ENCODE results near the gene CNOT2.

DNA sequence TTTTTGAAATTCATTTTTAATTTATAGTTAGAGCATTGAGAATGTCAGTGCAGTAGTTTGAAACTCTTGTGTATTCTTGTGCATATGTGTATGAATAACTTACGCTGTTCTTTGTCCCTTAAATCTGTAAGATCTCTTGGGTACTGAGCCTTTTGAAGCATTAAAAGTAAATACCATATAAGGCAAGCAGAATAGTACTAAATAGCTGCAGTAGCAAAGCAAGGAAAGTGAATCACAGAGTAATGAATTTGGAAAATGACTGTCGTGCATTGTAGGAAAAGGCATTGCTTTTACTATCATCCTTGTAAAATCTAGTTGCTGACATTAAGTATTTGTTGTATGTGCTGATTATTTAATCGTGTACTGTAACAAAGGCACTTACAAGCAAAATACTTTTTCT is 12.1 kb downstream of the CNOT2 start:
- TF ChIP-seq, protein P1, sequence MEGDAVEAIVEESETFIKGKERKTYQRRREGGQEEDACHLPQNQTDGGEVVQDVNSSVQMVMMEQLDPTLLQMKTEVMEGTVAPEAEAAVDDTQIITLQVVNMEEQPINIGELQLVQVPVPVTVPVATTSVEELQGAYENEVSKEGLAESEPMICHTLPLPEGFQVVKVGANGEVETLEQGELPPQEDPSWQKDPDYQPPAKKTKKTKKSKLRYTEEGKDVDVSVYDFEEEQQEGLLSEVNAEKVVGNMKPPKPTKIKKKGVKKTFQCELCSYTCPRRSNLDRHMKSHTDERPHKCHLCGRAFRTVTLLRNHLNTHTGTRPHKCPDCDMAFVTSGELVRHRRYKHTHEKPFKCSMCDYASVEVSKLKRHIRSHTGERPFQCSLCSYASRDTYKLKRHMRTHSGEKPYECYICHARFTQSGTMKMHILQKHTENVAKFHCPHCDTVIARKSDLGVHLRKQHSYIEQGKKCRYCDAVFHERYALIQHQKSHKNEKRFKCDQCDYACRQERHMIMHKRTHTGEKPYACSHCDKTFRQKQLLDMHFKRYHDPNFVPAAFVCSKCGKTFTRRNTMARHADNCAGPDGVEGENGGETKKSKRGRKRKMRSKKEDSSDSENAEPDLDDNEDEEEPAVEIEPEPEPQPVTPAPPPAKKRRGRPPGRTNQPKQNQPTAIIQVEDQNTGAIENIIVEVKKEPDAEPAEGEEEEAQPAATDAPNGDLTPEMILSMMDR (IDR thresholded peaks at IDR 0.05; ENCODE audit: insufficient read depth, low read length), result no peak
- TF ChIP-seq POLR2AphosphoS5 (IDR thresholded peaks at IDR 0.05; ENCODE audit: low read depth), result no peak
- TF ChIP-seq, protein P2, sequence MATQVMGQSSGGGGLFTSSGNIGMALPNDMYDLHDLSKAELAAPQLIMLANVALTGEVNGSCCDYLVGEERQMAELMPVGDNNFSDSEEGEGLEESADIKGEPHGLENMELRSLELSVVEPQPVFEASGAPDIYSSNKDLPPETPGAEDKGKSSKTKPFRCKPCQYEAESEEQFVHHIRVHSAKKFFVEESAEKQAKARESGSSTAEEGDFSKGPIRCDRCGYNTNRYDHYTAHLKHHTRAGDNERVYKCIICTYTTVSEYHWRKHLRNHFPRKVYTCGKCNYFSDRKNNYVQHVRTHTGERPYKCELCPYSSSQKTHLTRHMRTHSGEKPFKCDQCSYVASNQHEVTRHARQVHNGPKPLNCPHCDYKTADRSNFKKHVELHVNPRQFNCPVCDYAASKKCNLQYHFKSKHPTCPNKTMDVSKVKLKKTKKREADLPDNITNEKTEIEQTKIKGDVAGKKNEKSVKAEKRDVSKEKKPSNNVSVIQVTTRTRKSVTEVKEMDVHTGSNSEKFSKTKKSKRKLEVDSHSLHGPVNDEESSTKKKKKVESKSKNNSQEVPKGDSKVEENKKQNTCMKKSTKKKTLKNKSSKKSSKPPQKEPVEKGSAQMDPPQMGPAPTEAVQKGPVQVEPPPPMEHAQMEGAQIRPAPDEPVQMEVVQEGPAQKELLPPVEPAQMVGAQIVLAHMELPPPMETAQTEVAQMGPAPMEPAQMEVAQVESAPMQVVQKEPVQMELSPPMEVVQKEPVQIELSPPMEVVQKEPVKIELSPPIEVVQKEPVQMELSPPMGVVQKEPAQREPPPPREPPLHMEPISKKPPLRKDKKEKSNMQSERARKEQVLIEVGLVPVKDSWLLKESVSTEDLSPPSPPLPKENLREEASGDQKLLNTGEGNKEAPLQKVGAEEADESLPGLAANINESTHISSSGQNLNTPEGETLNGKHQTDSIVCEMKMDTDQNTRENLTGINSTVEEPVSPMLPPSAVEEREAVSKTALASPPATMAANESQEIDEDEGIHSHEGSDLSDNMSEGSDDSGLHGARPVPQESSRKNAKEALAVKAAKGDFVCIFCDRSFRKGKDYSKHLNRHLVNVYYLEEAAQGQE (IDR thresholded peaks at IDR 0.05; ENCODE audit: insufficient replicate concordance, low read depth), result no peak
- no peak for TF ChIP-seq GABPA (IDR thresholded peaks at IDR 0.05; ENCODE audit: low read depth)

Measured in HL-60 (cell line).